Measurements from ENCODE around the gene HNRNPF. TPM values are rescaled to one million over a fixed set of nuclear protein-coding genes. Genes with fewer than 3 reads are reported as not detected.
"Not testable (repeated sequence)": the region's sequence is repeated elsewhere in the genome, so short reads cannot be mapped to it uniquely, and the experiment has no call there.

The HNRNPF gene
- total RNA-seq, 4 donors from 2014 or later, result 145 to 177 (median 160) TPM

DNA sequence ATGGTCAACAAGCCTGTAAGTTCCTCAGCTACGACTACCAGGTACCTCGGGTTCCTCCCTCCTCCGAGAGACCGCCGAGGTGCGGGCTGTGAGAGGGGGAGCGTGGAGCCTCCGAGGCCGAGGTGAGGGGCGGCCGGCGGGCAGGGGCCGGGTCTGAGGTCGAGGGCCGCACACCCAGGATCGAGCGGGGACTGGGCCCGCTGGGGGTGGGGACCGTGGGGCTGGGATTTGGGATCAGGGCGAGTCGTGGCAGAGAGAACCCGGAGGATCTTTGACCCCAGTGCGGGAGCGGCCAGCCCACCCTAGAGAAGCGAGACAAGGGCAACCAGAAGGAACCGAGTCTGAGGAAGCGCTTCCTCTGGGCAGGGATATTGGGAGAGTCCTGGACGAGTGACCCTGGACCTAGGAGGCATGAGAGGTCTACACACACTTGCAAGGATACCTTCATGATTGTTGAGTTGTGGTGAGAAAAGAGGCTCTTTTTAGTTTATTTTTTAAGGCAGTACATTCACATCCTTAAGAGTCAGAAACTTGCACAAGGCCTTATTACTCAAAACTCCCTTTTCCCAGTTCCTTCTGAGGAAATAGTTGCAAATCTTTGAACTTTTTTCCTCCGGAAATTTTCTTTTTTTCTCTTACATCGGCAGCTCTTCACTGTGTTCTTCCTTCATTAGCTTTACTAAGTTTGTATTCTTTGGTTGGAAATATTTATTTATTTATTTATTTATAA is 28.3 kb upstream of the HNRNPF start:
- H3K9me3 ChIP-seq, result no peaks in the 10 kb centered on the region
- H3K36me3 ChIP-seq, result no peaks in the 10 kb centered on the region
- peaks cover 0 to 13% (median 2%) of the 10 kb centered on the region in 4 donors for H3K4me1 ChIP-seq
- H3K27me3 ChIP-seq, result no peaks in the 10 kb centered on the region
- peak overlapping the region; percentile 70 to 78 (median 76) for H3K4me3 ChIP-seq
- H3K27ac ChIP-seq, result peak overlapping the region; percentile 94 to 98 (median 98)
- TF ChIP-seq POLR2A (IDR thresholded peaks at IDR 0.05) (no peak), CTCF (IDR thresholded peaks at IDR 0.05) (no peak)
- DNase-seq, result no peak

- no peaks in the 10 kb centered on the region for H3K9me3 ChIP-seq
- TF ChIP-seq POLR2A (IDR thresholded peaks at IDR 0.05) (peak; percentile 94 to 95), CTCF (IDR thresholded peaks at IDR 0.05) (peak in 5 of 6 experiments; percentile 15 to 46 (median 20))
- H3K27me3 ChIP-seq, result no peaks in the 10 kb centered on the region
- H3K4me1 ChIP-seq, result peaks cover 0 to 13% (median 2%) of the 10 kb centered on the region in 4 donors
- peak within 1 kb of the TSS; percentile 70 to 78 (median 76) for H3K4me3 ChIP-seq
- peak within 1 kb of the TSS; percentile 94 to 98 (median 98) for H3K27ac ChIP-seq
- H3K36me3 ChIP-seq, result no peaks in the 10 kb centered on the region
- peak; percentile 87 to 96 (median 95) for DNase-seq
These were observed 27.5 kb upstream of the HNRNPF start, which contains the start of gene ZNF487 for GRCh38 chr10:43436291-43437140. Gene ZNF487, plus strand, starts transcription at chr10:43437111. Its CDS starts 38,703 bp downstream, at chr10:43475814.

- H3K27me3 ChIP-seq, result no peaks in the 10 kb centered on the region
- H3K9me3 ChIP-seq, result no peaks in the 10 kb centered on the region
- TF ChIP-seq CTCF (IDR thresholded peaks at IDR 0.05), result no peak
- TF ChIP-seq POLR2A (IDR thresholded peaks at IDR 0.05), result no peak
- no peak overlapping the region for H3K27ac ChIP-seq
- no peaks in the 10 kb centered on the region for H3K36me3 ChIP-seq
- DNase-seq, result no peak
- no peak overlapping the region for H3K4me3 ChIP-seq
- peaks cover 0 to 4% (median 0%) of the 10 kb centered on the region in 4 donors for H3K4me1 ChIP-seq
These were observed 22.1 kb upstream of the HNRNPF start for GRCh38 chr10:43430926-43431663.

DNA sequence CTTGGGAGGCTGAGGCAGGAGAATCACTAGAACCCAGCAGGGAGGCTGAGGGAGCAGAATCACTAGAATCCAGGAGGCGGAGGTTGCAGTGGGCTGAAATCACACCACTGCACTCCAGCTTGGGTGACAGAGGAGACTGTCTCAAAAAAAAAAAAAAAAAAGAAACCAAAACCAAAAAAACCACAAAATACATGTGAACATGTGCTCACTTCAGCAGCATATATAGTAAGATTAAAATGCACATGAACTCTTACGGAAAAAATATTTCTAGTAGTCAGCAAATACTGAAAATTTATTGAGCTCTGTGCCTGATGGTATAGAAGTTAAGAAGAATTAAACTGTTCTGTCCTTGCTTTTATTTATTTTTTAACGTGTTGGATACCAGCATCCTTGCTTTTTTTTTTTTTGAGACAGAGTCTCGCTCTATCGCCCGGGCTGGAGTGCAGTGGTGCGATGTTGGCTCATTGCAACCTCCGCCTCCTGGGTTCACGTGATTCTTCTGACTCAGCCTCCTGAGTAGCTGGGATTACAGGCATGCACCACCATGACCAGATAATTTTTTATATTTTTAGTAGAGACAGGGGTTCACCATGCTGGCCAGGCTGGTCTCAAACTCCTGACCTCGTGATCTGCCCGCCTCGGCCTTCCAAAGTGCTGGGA is 18.3 kb upstream of the HNRNPF start:
- H3K27ac ChIP-seq, result peak overlapping the region in 1 of 4 donors; percentile 18

DNA sequence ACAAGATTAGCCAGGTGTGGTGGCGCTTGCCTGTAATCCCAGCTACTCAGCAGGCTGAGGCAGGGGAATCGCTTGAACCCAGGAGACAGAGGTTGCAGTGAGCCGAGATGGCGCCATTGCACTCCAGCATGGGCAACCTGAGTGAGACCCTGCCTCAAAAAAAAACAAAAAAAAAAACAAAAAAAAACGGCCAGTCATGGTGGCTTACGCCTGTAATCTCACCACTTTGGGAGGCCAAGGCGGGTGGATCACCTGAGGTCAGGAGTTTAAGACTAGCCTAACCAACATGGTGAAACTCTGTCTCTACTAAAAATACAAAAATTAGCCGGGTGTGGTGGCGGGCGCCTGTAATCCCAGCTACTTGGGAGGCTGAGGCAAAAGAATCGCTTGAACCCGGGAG is 17.5 kb upstream of the HNRNPF start:
- not testable (repeated sequence) for H3K36me3 ChIP-seq, H3K9me3 ChIP-seq, H3K27me3 ChIP-seq

More for the DNA sequence above, 18.3 kb upstream of the HNRNPF start:
- no peaks in the 10 kb centered on the region for H3K36me3 ChIP-seq
- TF ChIP-seq POLR2A (IDR thresholded peaks at IDR 0.05) (no peak), CTCF (IDR thresholded peaks at IDR 0.05) (no peak)
- H3K27me3 ChIP-seq, result no peaks in the 10 kb centered on the region
- H3K4me1 ChIP-seq, result no peaks in the 10 kb centered on the region
- H3K4me3 ChIP-seq, result no peak overlapping the region
- DNase-seq, result peak in 1 of 3 donors; percentile 58
- no peaks in the 10 kb centered on the region for H3K9me3 ChIP-seq

More for the DNA sequence above, 17.5 kb upstream of the HNRNPF start:
- not testable (repeated sequence) for H3K4me1 ChIP-seq, H3K4me3 ChIP-seq, DNase-seq, H3K27ac ChIP-seq

All from Peyer's patch (tissue), 4 donors.